Stimulated activated CD8-positive, alpha-beta memory T cell treated with anti-CD3 and anti-CD28 coated beads, Interleukin-2, amount 100 ng/mL, for 1 hour (primary cell): ENCODE results near the gene OPN1SW.

Source experiments
- DNase-seq, 2 donors: peaks; one replicate each; pipeline ENCODE4 v3.0.0-alpha.2; 2020; ENCODE audit warnings: low read depth in 2 of 2

Gene OPN1SW

GRCh38 chr7:128775744-128776474, at the start of gene OPN1SW:
Gene OPN1SW, minus strand, starts transcription at chr7:128775794. Its CDS starts 13 bp downstream, at chr7:128775781.
- no peak for DNase-seq

- no peak for DNase-seq
These were observed 46.1 kb upstream of the OPN1SW start for GRCh38 chr7:128821724-128822123.

GRCh38 chr7:128818694-128819093, 43.1 kb upstream of the OPN1SW start:
- DNase-seq, result no peak

- no peak for DNase-seq
These were observed 39.8 kb upstream of the OPN1SW start for GRCh38 chr7:128815289-128815942.

- no peak for DNase-seq
These were observed 38.9 kb upstream of the OPN1SW start for GRCh38 chr7:128814499-128814898.

GRCh38 chr7:128812514-128813168, 37.0 kb upstream of the OPN1SW start:
- DNase-seq, result no peak

GRCh38 chr7:128811631-128812430, 36.2 kb upstream of the OPN1SW start:
- no peak for DNase-seq

GRCh38 chr7:128810997-128811396, 35.4 kb upstream of the OPN1SW start:
- DNase-seq, result no peak

- no peak for DNase-seq
These were observed 34.9 kb upstream of the OPN1SW start for GRCh38 chr7:128810473-128810872.

GRCh38 chr7:128809363-128809762, 33.8 kb upstream of the OPN1SW start:
- no peak for DNase-seq

GRCh38 chr7:128807191-128807590, 31.6 kb upstream of the OPN1SW start:
- DNase-seq, result no peak

GRCh38 chr7:128805225-128805624, 29.6 kb upstream of the OPN1SW start:
- no peak for DNase-seq

GRCh38 chr7:128804484-128804883, 28.9 kb upstream of the OPN1SW start:
- DNase-seq, result no peak

- no peak for DNase-seq
These were observed 26.2 kb upstream of the OPN1SW start for GRCh38 chr7:128801667-128802418.

GRCh38 chr7:128801003-128801402, 25.4 kb upstream of the OPN1SW start:
- DNase-seq, result no peak

GRCh38 chr7:128800567-128800966, 25.0 kb upstream of the OPN1SW start:
- DNase-seq, result no peak

GRCh38 chr7:128799451-128799850, 23.9 kb upstream of the OPN1SW start:
- no peak for DNase-seq

- DNase-seq, result no peak
These were observed 20.7 kb upstream of the OPN1SW start for GRCh38 chr7:128796327-128796726.

- no peak for DNase-seq
These were observed 19.5 kb upstream of the OPN1SW start for GRCh38 chr7:128795129-128795528.

- DNase-seq, result no peak
These were observed 18.8 kb upstream of the OPN1SW start for GRCh38 chr7:128794436-128794835.

GRCh38 chr7:128794020-128794419, 18.4 kb upstream of the OPN1SW start:
- no peak for DNase-seq
